ENCODE measurements around the gene CFAP46. TPM values are rescaled to one million over a fixed set of nuclear protein-coding genes. Genes with fewer than 3 reads are reported as not detected.

The CFAP46 gene
- total and polyA plus RNA-seq, 9 of the 15 experiments (the other 6 are each of a cell fraction or from before 2014, with no cell fraction given), result not detected

DNA sequence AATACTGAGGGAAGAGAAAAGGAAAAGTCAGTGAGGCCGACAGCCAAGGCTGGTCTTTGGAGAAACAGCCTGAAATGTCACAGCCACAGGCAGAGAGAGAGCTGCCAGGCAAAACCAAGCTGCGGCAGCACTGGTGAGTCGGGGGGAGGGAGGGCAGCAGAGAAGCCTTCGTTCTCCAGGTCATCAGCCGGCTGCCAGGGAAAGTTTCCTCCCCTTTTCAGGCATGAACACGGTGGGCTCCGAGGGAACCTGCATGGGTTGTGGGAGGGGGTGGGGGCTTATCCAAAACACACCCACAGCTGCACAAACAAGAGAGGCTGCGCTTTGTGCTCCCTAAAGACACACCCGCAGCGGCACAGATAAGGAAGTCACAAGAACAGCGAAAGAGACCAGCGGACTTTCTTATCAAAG lies 94.1 kb downstream of the CFAP46 start:
- no TSS peak for BruUV-seq (replicated peaks)
- Histone ChIP-seq H3K9me1 (ENCODE audit: control insufficient read depth, insufficient read depth, low read length) (no peaks in the 10 kb centered on the region), H2AFZ (ENCODE audit: low read depth, low read length) (no peak overlapping the region), H3K27me3 (ENCODE audit: control insufficient read depth in 2 of 2, insufficient read depth in 2 of 2, low read length in 2 of 2) (peaks cover 11 to 60% of the 10 kb centered on the region in 2 experiments), H3K4me3 (no peak overlapping the region), H3K79me2 (ENCODE audit: control insufficient read depth, insufficient read depth, low read length) (no peaks in the 10 kb centered on the region), H3K36me3 (ENCODE audit: control insufficient read depth, insufficient read depth, low read length) (no peaks in the 10 kb centered on the region), H4K20me1 (replicated peaks; ENCODE audit: control insufficient read depth, insufficient read depth, low read length) (peaks cover 5% of the 10 kb centered on the region; the same call in 1 of the 2 replicates), H3K9me3 (replicated peaks; ENCODE audit: control insufficient read depth, insufficient read depth, low read depth, low read length) (no peaks in the 10 kb centered on the region), H3K4me2 (ENCODE audit: insufficient read depth, low read length) (no peak overlapping the region), H3K4me1 (replicated peaks in 1 of 2; ENCODE audit: control insufficient read depth in 2 of 2, insufficient read depth in 2 of 2, low read length in 2 of 2) (peaks cover 0 to 8% of the 10 kb centered on the region in 2 experiments; a peak in 2 of 5 replicates), H3K27ac (ENCODE audit: extremely low read depth, low read depth, low read length) (no peak overlapping the region), H3K9ac (ENCODE audit: insufficient read depth in 1 of 2, low read depth in 2 of 2, low read length in 2 of 2) (no peak overlapping the region)
- TF ChIP-seq ZKSCAN8 (CRISPR knock-in tag; IDR thresholded peaks at IDR 0.05), result no peak
- TF ChIP-seq, protein P1, sequence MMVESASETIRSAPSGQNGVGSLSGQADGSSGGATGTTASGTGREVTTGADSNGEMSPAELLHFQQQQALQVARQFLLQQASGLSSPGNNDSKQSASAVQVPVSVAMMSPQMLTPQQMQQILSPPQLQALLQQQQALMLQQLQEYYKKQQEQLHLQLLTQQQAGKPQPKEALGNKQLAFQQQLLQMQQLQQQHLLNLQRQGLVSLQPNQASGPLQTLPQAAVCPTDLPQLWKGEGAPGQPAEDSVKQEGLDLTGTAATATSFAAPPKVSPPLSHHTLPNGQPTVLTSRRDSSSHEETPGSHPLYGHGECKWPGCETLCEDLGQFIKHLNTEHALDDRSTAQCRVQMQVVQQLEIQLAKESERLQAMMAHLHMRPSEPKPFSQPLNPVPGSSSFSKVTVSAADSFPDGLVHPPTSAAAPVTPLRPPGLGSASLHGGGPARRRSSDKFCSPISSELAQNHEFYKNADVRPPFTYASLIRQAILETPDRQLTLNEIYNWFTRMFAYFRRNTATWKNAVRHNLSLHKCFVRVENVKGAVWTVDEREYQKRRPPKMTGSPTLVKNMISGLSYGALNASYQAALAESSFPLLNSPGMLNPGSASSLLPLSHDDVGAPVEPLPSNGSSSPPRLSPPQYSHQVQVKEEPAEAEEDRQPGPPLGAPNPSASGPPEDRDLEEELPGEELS (CRISPR knock-in tag; IDR thresholded peaks at IDR 0.05; ENCODE audit: borderline replicate concordance), result no peak
- no peak for TF ChIP-seq PHF20 (IDR thresholded peaks at IDR 0.05; ENCODE audit: partially characterized antibody)
- TF ChIP-seq, protein P2, sequence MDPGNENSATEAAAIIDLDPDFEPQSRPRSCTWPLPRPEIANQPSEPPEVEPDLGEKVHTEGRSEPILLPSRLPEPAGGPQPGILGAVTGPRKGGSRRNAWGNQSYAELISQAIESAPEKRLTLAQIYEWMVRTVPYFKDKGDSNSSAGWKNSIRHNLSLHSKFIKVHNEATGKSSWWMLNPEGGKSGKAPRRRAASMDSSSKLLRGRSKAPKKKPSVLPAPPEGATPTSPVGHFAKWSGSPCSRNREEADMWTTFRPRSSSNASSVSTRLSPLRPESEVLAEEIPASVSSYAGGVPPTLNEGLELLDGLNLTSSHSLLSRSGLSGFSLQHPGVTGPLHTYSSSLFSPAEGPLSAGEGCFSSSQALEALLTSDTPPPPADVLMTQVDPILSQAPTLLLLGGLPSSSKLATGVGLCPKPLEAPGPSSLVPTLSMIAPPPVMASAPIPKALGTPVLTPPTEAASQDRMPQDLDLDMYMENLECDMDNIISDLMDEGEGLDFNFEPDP (CRISPR knock-in tag; IDR thresholded peaks at IDR 0.05), result no peak
- TF ChIP-seq KLF10 (CRISPR knock-in tag; IDR thresholded peaks at IDR 0.05), result no peak
- no peak for TF ChIP-seq ELF1 (tag; IDR thresholded peaks at IDR 0.05)
- TF ChIP-seq, protein P3, sequence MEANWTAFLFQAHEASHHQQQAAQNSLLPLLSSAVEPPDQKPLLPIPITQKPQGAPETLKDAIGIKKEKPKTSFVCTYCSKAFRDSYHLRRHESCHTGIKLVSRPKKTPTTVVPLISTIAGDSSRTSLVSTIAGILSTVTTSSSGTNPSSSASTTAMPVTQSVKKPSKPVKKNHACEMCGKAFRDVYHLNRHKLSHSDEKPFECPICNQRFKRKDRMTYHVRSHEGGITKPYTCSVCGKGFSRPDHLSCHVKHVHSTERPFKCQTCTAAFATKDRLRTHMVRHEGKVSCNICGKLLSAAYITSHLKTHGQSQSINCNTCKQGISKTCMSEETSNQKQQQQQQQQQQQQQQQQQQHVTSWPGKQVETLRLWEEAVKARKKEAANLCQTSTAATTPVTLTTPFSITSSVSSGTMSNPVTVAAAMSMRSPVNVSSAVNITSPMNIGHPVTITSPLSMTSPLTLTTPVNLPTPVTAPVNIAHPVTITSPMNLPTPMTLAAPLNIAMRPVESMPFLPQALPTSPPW (CRISPR knock-in tag; IDR thresholded peaks at IDR 0.05), result 0 out of 2 replicates have a peak, but pooled peaks have one; percentile 17
- no peak for TF ChIP-seq MCM2 (IDR thresholded peaks at IDR 0.05; ENCODE audit: low read depth)
- ATAC-seq (no peak), FAIRE-seq (no peak), DNase-seq (ENCODE audit: extremely low read depth in 1 of 4, low spot score in 3 of 4) (peak in 1 of 4 experiments; percentile 9)
- 0% methylated on average over 11 of the region's 12 CpGs for WGBS (ENCODE audit: insufficient coverage, low coverage, missing lambda C conversion rate)
- ChIA-PET POLR2A (interaction anchor here (0.6 kb wide), 1 partner anchor 155 kb away, joined by 3 read pairs; no protein-coding TSS in a partner anchor), CTCF (ENCODE audit: low intra/inter-chr PET ratio) (no interaction called here)
- intact Hi-C loops (cut with micrococcal nuclease), result no loop called here
- in situ Hi-C loops (cut with MboI), result no loop called here
